Colonic mucosa (tissue), 4 donors: ENCODE results near the gene COL4A2. TPM values are rescaled to one million over a fixed set of nuclear protein-coding genes. Genes with fewer than 3 reads are reported as not detected.

Experiments used
- DNase-seq: peaks from one replicate; pipeline ENCODE4 v3.0.0-alpha.2; 2020
- H3K27ac ChIP-seq: fragments of 200-600 bp; one replicate; pipeline ENCODE4 v1.8.0; 2021
- H3K27me3 ChIP-seq: fragments of 200-600 bp; one replicate; pipeline ENCODE4 v1.8.0; 2021
- H3K36me3 ChIP-seq: fragments of 200-600 bp; one replicate; pipeline ENCODE4 v1.8.0; 2021
- H3K4me1 ChIP-seq: fragments of 200-600 bp; one replicate; pipeline ENCODE4 v1.8.0; 2021; ENCODE audit warnings: mild to moderate bottlenecking
- H3K4me3 ChIP-seq: fragments of 200-600 bp; one replicate; pipeline ENCODE4 v1.8.0; 2021
- H3K9ac ChIP-seq, 2 donors: one replicate each; pipeline ENCODE4 v1.7.0; 2013; ENCODE audit warnings: control low read depth in 2 of 2, low read depth in 2 of 2, low read length in 2 of 2
- H3K9me3 ChIP-seq: fragments of 200-600 bp; one replicate; pipeline ENCODE4 v1.8.0; 2021
- CTCF ChIP-seq: fragments of 200-600 bp; IDR thresholded peaks from one replicate; pipeline ENCODE4 v1.8.0; 2022; ENCODE audit warnings: antibody characterized with exemption, mild to moderate bottlenecking
- intact Hi-C: fragments of 100-400 bp; cut with DNase I; formaldehyde crosslinking; loops from one replicate; pipeline ENCODE4 v1.14.1; 2022
- total RNA-seq, 2 donors: library from RNA; stranded (reverse); fragmentation: NEBNext Ultra II Directional in 1 of 2; extraction: Animal tissue kit (Norgen Biotek cat#: 25700) in 1 of 2; gene quantifications; one replicate each; pipeline ENCODE4 v1.2.1, GENCODE V29; 2021
- donor health status: healthy.
- donor health status: DM: no; HTN: no; CAD: no.
- donor health status: DM: no; HTN: no; CAD: no.

COL4A2 gene
- total RNA-seq, 2 donors from 2014 or later = 61.1 to 111 TPM

GRCh38 chr13:110347535-110348308, 40.6 kb downstream of the COL4A2 start:
- intact Hi-C loops = loop anchor here (5.0 kb wide), 1 partner anchor 40 kb away; the partner anchor contains the start of genes COL4A1 and COL4A2
- no peak for TF ChIP-seq CTCF
- Histone ChIP-seq H3K4me3 (no peak overlapping the region), H3K27me3 (no peaks in the 10 kb centered on the region), H3K9me3 (no peaks in the 10 kb centered on the region), H3K27ac (peak overlapping the region; percentile 11), H3K36me3 (no peaks in the 10 kb centered on the region), H3K4me1 (peaks cover 5% of the 10 kb centered on the region), H3K9ac (no peak overlapping the region)
- DNase-seq = no peak

GRCh38 chr13:110348309-110349105, 41.4 kb downstream of the COL4A2 start:
- intact Hi-C loops = loop anchor here (5.0 kb wide), 1 partner anchor 41 kb away; the partner anchor contains the start of genes COL4A1 and COL4A2
- peak overlapping the region; percentile 11 for H3K27ac ChIP-seq

GRCh38 chr13:110349239-110349638, 42.2 kb downstream of the COL4A2 start:
- intact Hi-C loops = loop anchor here (5.0 kb wide), 1 partner anchor 42 kb away; the partner anchor contains the start of genes COL4A1 and COL4A2
- Histone ChIP-seq H3K4me1 (peaks cover 18% of the 10 kb centered on the region), H3K27me3 (no peaks in the 10 kb centered on the region), H3K27ac (no peak overlapping the region), H3K36me3 (no peaks in the 10 kb centered on the region), H3K4me3 (no peak overlapping the region), H3K9me3 (no peaks in the 10 kb centered on the region), H3K9ac (no peak overlapping the region)
- no peak for TF ChIP-seq CTCF
- DNase-seq = no peak

More at GRCh38 chr13:110348309-110349105, 41.4 kb downstream of the COL4A2 start:
- H3K9me3 ChIP-seq = no peaks in the 10 kb centered on the region
- H3K36me3 ChIP-seq = no peaks in the 10 kb centered on the region
- peaks cover 13% of the 10 kb centered on the region for H3K4me1 ChIP-seq
- no peaks in the 10 kb centered on the region for H3K27me3 ChIP-seq
- no peak for DNase-seq
- H3K4me3 ChIP-seq = no peak overlapping the region
- no peak overlapping the region for H3K9ac ChIP-seq
- TF ChIP-seq CTCF = no peak

GRCh38 chr13:110350049-110350448, 43.0 kb downstream of the COL4A2 start:
- Histone ChIP-seq H3K4me3 (no peak overlapping the region), H3K9ac (no peak overlapping the region), H3K27me3 (no peaks in the 10 kb centered on the region), H3K4me1 (peaks cover 22% of the 10 kb centered on the region), H3K9me3 (no peaks in the 10 kb centered on the region), H3K36me3 (no peaks in the 10 kb centered on the region), H3K27ac (no peak overlapping the region)
- intact Hi-C loops = no loop called here
- no peak for DNase-seq
- no peak for TF ChIP-seq CTCF

DNA sequence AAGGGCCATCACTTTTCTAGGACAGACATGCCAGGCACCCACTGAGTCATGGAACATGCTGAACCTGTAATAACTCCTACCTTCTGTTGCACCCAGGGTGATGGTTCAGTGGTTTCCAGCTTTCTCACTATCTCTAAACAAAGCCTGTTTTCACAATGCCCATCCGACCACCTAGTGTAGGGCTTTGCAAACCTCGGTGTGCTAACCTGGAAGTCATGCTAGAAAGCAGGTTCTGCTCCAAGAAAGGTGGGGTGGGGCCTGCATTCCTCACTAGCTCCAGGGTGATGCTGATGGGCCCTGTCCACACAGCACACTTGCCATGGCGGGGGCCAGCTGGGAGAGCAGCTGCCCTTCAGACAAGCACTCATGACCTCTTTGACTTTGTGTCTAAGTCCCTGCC, 43.4 kb downstream of the COL4A2 start:
- no peak for TF ChIP-seq CTCF
- Histone ChIP-seq H3K4me3 (no peak overlapping the region), H3K36me3 (no peaks in the 10 kb centered on the region), H3K9me3 (no peaks in the 10 kb centered on the region), H3K27ac (no peak overlapping the region), H3K4me1 (peaks cover 23% of the 10 kb centered on the region), H3K27me3 (no peaks in the 10 kb centered on the region), H3K9ac (no peak overlapping the region)
- intact Hi-C loops = no loop called here
- no peak for DNase-seq
